Tibial nerve (tissue), 4 donors: Measurements from ENCODE around the gene SCG3.

Source experiments
- CTCF ChIP-seq, 5 experiments: fragments of 200-600 bp in 3 of 5; fragments of 450-650 bp in 2 of 5; sonication (generic) in 3 of 5; IDR thresholded peaks; one replicate each; pipeline ENCODE4 v1.5.1; 2016 to 2019; ENCODE audit warnings: antibody characterized with exemption in 5 of 5, mild to moderate bottlenecking in 3 of 5, moderate library complexity in 2 of 5
- EP300 ChIP-seq, 2 donors: sonication (generic); formaldehyde crosslinking; IDR thresholded peaks; one replicate each; pipeline ENCODE4 v1.6.1; 2017; ENCODE audit warnings: antibody characterized with exemption in 2 of 2, mild to moderate bottlenecking in 1 of 2
- POLR2A ChIP-seq, 2 donors: fragments of 450-650 bp; IDR thresholded peaks; one replicate each; pipeline ENCODE4 v1.6.1; 2017; ENCODE audit warnings: antibody characterized with exemption in 2 of 2, mild to moderate bottlenecking in 2 of 2, moderate library complexity in 2 of 2

GRCh38 chr15:51756482-51756881 lies 75.2 kb downstream of the SCG3 start:
- no peak for TF ChIP-seq CTCF (IDR thresholded peaks at IDR 0.05)
- TF ChIP-seq EP300 (IDR thresholded peaks at IDR 0.05), result peak in 1 of 2 donors; percentile 29
- TF ChIP-seq POLR2A (IDR thresholded peaks at IDR 0.05), result no peak
